GM23338 (cell line): ENCODE data around the gene EPG5. TPM values are rescaled to one million over a fixed set of nuclear protein-coding genes. Genes with fewer than 3 reads are reported as not detected.

ENCODE experiments used
- ATAC-seq: fragments of 200-7000 bp; cut with Tn5 transposase; 3 replicates; pipeline ENCODE4 v1.9.1; 2020
- DNase-seq: peaks from one replicate; pipeline ENCODE4 v3.0.0-alpha.2; 2015; ENCODE audit warnings: low spot score
- H2AFZ ChIP-seq: fragments of 200-600 bp; sonication (generic); 2 replicates; pipeline ENCODE4 v1.8.0; 2016; ENCODE audit warnings: antibody characterized with exemption, mild to moderate bottlenecking, moderate library complexity
- H3F3A ChIP-seq: fragments of 200-600 bp; sonication (generic); replicated peaks from 2 replicates; pipeline ENCODE4 v1.8.0; 2017; ENCODE audit warnings: antibody characterized with exemption, mixed run types, low read depth
- H3K27ac ChIP-seq: fragments of 200-600 bp; sonication (generic); 2 replicates; pipeline ENCODE4 v1.6.1; 2016; ENCODE audit warnings: low read depth
- H3K27me3 ChIP-seq: fragments of 200-600 bp; sonication (generic); 2 replicates; pipeline ENCODE4 v1.8.0; 2016; ENCODE audit warnings: mild to moderate bottlenecking, mixed run types, moderate library complexity; ENCODE audit not compliant: insufficient read depth
- H3K36me3 ChIP-seq: fragments of 200-600 bp; sonication (generic); 2 replicates; pipeline ENCODE4 v1.8.0; 2016; ENCODE audit warnings: mild to moderate bottlenecking; ENCODE audit not compliant: insufficient read depth
- H3K4me1 ChIP-seq: fragments of 200-600 bp; sonication (generic); 2 replicates; pipeline ENCODE4 v1.8.0; 2016; ENCODE audit warnings: mild to moderate bottlenecking, moderate library complexity; ENCODE audit not compliant: insufficient read depth
- H3K4me2 ChIP-seq: fragments of 200-600 bp; sonication (generic); 2 replicates; pipeline ENCODE4 v1.7.1; 2017; ENCODE audit warnings: mixed run types
- H3K4me3 ChIP-seq: fragments of 200-600 bp; sonication (generic); 2 replicates; pipeline ENCODE4 v1.6.1; 2016; ENCODE audit warnings: mixed run types
- H3K79me2 ChIP-seq: fragments of 200-600 bp; sonication (generic); replicated peaks from 2 replicates; pipeline ENCODE4 v1.8.0; 2017; ENCODE audit warnings: mild to moderate bottlenecking; ENCODE audit not compliant: insufficient read depth
- H3K9me2 ChIP-seq: fragments of 200-600 bp; sonication (generic); 2 replicates; pipeline ENCODE4 v1.8.0; 2017; ENCODE audit not compliant: insufficient read depth
- H4K20me1 ChIP-seq: fragments of 200-600 bp; sonication (generic); replicated peaks from 2 replicates; pipeline ENCODE4 v1.8.0; 2017; ENCODE audit warnings: mild to moderate bottlenecking; ENCODE audit not compliant: insufficient read depth
- H3K27ac Mint-ChIP-seq: 2 replicates; pipeline ENCODE4 v1.8.0; 2020; ENCODE audit warnings: inconsistent platforms, mild to moderate bottlenecking, moderate library complexity, mixed read lengths
- H3K27me3 Mint-ChIP-seq: 3 replicates; pipeline ENCODE4 v1.8.0; 2022; ENCODE audit warnings: low read depth, mild to moderate bottlenecking, moderate library complexity, mixed read lengths, inconsistent platforms; ENCODE audit not compliant: insufficient read depth, poor library complexity
- H3K36me3 Mint-ChIP-seq: 3 replicates; pipeline ENCODE4 v1.8.0; 2021; ENCODE audit warnings: low read depth, mild to moderate bottlenecking, inconsistent platforms, moderate library complexity, mixed read lengths
- H3K4me1 Mint-ChIP-seq: 3 replicates; pipeline ENCODE4 v1.8.0; 2020; ENCODE audit warnings: mild to moderate bottlenecking, inconsistent platforms, mixed read lengths
- H3K4me3 Mint-ChIP-seq: 3 replicates; pipeline ENCODE4 v1.8.0; 2021; ENCODE audit warnings: moderate library complexity, mild to moderate bottlenecking, inconsistent platforms, mixed read lengths
- H3K9me3 Mint-ChIP-seq: 3 replicates; pipeline ENCODE4 v1.8.0; 2020; ENCODE audit warnings: moderate library complexity, mild to moderate bottlenecking, inconsistent platforms, mixed read lengths
- CREB1 ChIP-seq: fragments of 250-450 bp; sonication (Bioruptor Pico); IDR thresholded peaks from 2 replicates; pipeline ENCODE4 v1.5.0; 2020; ENCODE audit warnings: low read depth, mild to moderate bottlenecking, moderate library complexity
- CTCF ChIP-seq, 2 experiments: fragments of 200-600 bp in 1 of 2; sonication (generic) in 1 of 2; conservative IDR thresholded peaks; 2 replicates each; pipeline versions ENCODE4 v1.5.1 to v1.6.1; 2016 to 2017; ENCODE audit warnings: antibody characterized with exemption in 2 of 2, low read depth in 2 of 2, mild to moderate bottlenecking in 2 of 2, moderate library complexity in 1 of 2
- ETS1 ChIP-seq: IDR thresholded peaks from 2 replicates; pipeline ENCODE4 v1.6.1; 2016; ENCODE audit warnings: antibody characterized with exemption
- EZH2 ChIP-seq: fragments of 200-600 bp; sonication (generic); IDR thresholded peaks from one replicate; pipeline ENCODE4 v1.8.0; 2017; ENCODE audit warnings: antibody characterized with exemption, mild to moderate bottlenecking, low read depth; ENCODE audit not compliant: unreplicated experiment
- EZH2phosphoT487 ChIP-seq: fragments of 200-600 bp; sonication (generic); IDR thresholded peaks from one replicate; pipeline ENCODE4 v1.8.1; 2018; ENCODE audit warnings: antibody characterized with exemption; ENCODE audit not compliant: unreplicated experiment
- JUNB ChIP-seq: IDR thresholded peaks from one replicate; pipeline ENCODE4 v1.6.1; 2016; ENCODE audit warnings: antibody characterized with exemption; ENCODE audit not compliant: unreplicated experiment
- POLR2AphosphoS5 ChIP-seq: IDR thresholded peaks from 2 replicates; pipeline ENCODE4 v1.6.1; 2016; ENCODE audit warnings: antibody characterized with exemption, low read depth
- STAT1 ChIP-seq: IDR thresholded peaks from one replicate; pipeline ENCODE4 v1.6.1; 2016; ENCODE audit warnings: antibody characterized with exemption; ENCODE audit not compliant: unreplicated experiment
- ZNF114 ChIP-seq: fragments of 250-450 bp; sonication (Bioruptor Pico); IDR thresholded peaks from 2 replicates; pipeline ENCODE4 v1.5.0; 2020; ENCODE audit warnings: mild to moderate bottlenecking, moderate library complexity
- ZNF331 ChIP-seq: fragments of 250-450 bp; sonication (Bioruptor Pico); IDR thresholded peaks from 2 replicates; pipeline ENCODE4 v1.5.0; 2020; ENCODE audit warnings: low read depth, mild to moderate bottlenecking, moderate library complexity
- ZNF462 ChIP-seq: fragments of 250-450 bp; sonication (Bioruptor Pico); IDR thresholded peaks from 2 replicates; pipeline ENCODE4 v1.5.0; 2020; ENCODE audit warnings: mild to moderate bottlenecking, moderate library complexity
- polyA plus RNA-seq: library from polyadenylated mRNA; unstranded; fragments of >200 nt; fragmentation: Nextera tagmentation; extraction: Ambion mirVana; gene quantifications from 2 replicates; pipeline ENCODE4 v1.2.1, GENCODE V29; 2016
- total RNA-seq: library from RNA; depleted of rRNA; stranded (reverse); fragments of >200 nt; shearing (Covaris generic); gene quantifications from 2 replicates; pipeline ENCODE4 v1.2.3, GENCODE V29; 2014

Gene EPG5
- total and polyA plus RNA-seq, 2 experiments from 2014 or later: 4.1 to 29.2 TPM

GRCh38 chr18:45991788-45992187 lies 24.7 kb upstream of the EPG5 start (continued):
- TF ChIP-seq STAT1 (no peak), POLR2AphosphoS5 (no peak), ZNF331 (no peak)

GRCh38 chr18:45984546-45985235 lies 17.6 kb upstream of the EPG5 start:
- no peak overlapping the region for H2AFZ ChIP-seq
- H3K9me2 ChIP-seq: no peaks in the 10 kb centered on the region
- H3K4me3 Mint-ChIP-seq: no peak overlapping the region
- ATAC-seq (no peak), DNase-seq (no peak)
- no peaks in the 10 kb centered on the region for H3K36me3 Mint-ChIP-seq
- H4K20me1 ChIP-seq: no peaks in the 10 kb centered on the region
- no peaks in the 10 kb centered on the region for H3K79me2 ChIP-seq
- H3K4me1 Mint-ChIP-seq: peaks cover 4% of the 10 kb centered on the region; the same call in 1 of the 3 replicates
- no peaks in the 10 kb centered on the region for H3K27me3 ChIP-seq
- no peak overlapping the region for H3K4me3 ChIP-seq
- no peaks in the 10 kb centered on the region for H3K36me3 ChIP-seq
- no peak overlapping the region for H3K4me2 ChIP-seq
- H3K27me3 Mint-ChIP-seq: peaks cover 3% of the 10 kb centered on the region
- H3F3A ChIP-seq: no peaks in the 10 kb centered on the region
- no peak overlapping the region for H3K27ac ChIP-seq
- H3K9me3 Mint-ChIP-seq: no peaks in the 10 kb centered on the region
- no peaks in the 10 kb centered on the region for H3K4me1 ChIP-seq
- no peak overlapping the region for H3K27ac Mint-ChIP-seq
- TF ChIP-seq ZNF331: no peak
- TF ChIP-seq EZH2: no peak
- TF ChIP-seq ZNF114: no peak
- no peak for TF ChIP-seq CREB1
- no peak for TF ChIP-seq POLR2AphosphoS5

- H3K27ac Mint-ChIP-seq: no peak overlapping the region
- no peak overlapping the region for H3K4me2 ChIP-seq
- H2AFZ ChIP-seq: no peak overlapping the region
- no peak overlapping the region for H3K4me3 Mint-ChIP-seq
- H4K20me1 ChIP-seq: no peaks in the 10 kb centered on the region
- DNase-seq (no peak), ATAC-seq (no peak)
- no peaks in the 10 kb centered on the region for H3K36me3 ChIP-seq
- H3K36me3 Mint-ChIP-seq: no peaks in the 10 kb centered on the region
- H3K4me3 ChIP-seq: no peak overlapping the region
- no peak overlapping the region for H3K27ac ChIP-seq
- peaks cover 13% of the 10 kb centered on the region; the same call in 2 of the 3 replicates for H3K4me1 Mint-ChIP-seq
- H3K4me1 ChIP-seq: no peaks in the 10 kb centered on the region
- H3K27me3 ChIP-seq: no peaks in the 10 kb centered on the region
- peaks cover 5% of the 10 kb centered on the region for H3K27me3 Mint-ChIP-seq
- H3F3A ChIP-seq: no peaks in the 10 kb centered on the region
- no peaks in the 10 kb centered on the region for H3K79me2 ChIP-seq
- no peak for TF ChIP-seq STAT1
- no peak for TF ChIP-seq CTCF (conservative IDR thresholded peaks at IDR 0.05; ENCODE audit: low read depth in 2 of 2)
- TF ChIP-seq EZH2: no peak
- no peak for TF ChIP-seq JUNB
- TF ChIP-seq EZH2phosphoT487: no peak
- no peak for TF ChIP-seq CREB1
- TF ChIP-seq ZNF114: no peak
- TF ChIP-seq ETS1: no peak
- TF ChIP-seq ZNF331: no peak
- no peak for TF ChIP-seq ZNF462 (CRISPR knock-in tag)
- H3K9me2 ChIP-seq: no peaks in the 10 kb centered on the region
- H3K9me3 Mint-ChIP-seq: no peaks in the 10 kb centered on the region
These were observed 14.7 kb upstream of the EPG5 start for GRCh38 chr18:45981821-45982220.
